Liver (tissue), 9 donors: Measurements from ENCODE around the gene AMBRA1. TPM values are rescaled to one million over a fixed set of nuclear protein-coding genes. Genes with fewer than 3 reads are reported as not detected.

Source experiments
- DNase-seq: peaks from one replicate; pipeline ENCODE4 v3.0.0-alpha.2; 2017; ENCODE audit warnings: low spot score
- H3K27ac ChIP-seq, 2 donors: one replicate each; pipeline ENCODE4 v1.7.0; 2013; ENCODE audit warnings: inconsistent platforms in 2 of 2, low read length in 2 of 2, control low read depth in 1 of 2, low read depth in 1 of 2, mild to moderate bottlenecking in 1 of 2
- H3K27me3 ChIP-seq, 4 donors: one replicate each; pipeline versions ENCODE4 v1.6.1 to v1.7.0; 2013; ENCODE audit warnings: low read length in 3 of 4, inconsistent platforms in 1 of 4, mild to moderate bottlenecking in 1 of 4, moderate library complexity in 1 of 4; ENCODE audit not compliant: control insufficient read depth in 4 of 4, insufficient read depth in 4 of 4
- H3K36me3 ChIP-seq, 4 donors: one replicate each; pipeline versions ENCODE4 v1.6.1 to v1.7.0; 2013; ENCODE audit warnings: low read length in 3 of 4, mild to moderate bottlenecking in 3 of 4, low read depth in 1 of 4, moderate library complexity in 1 of 4; ENCODE audit not compliant: control insufficient read depth in 4 of 4, insufficient read depth in 3 of 4
- H3K4me1 ChIP-seq, 4 donors: one replicate each; pipeline versions ENCODE4 v1.6.1 to v1.7.0; 2013; ENCODE audit warnings: low read length in 3 of 4, mild to moderate bottlenecking in 3 of 4, moderate library complexity in 1 of 4; ENCODE audit not compliant: control insufficient read depth in 4 of 4, insufficient read depth in 4 of 4
- H3K4me3 ChIP-seq, 3 donors: one replicate each; pipeline versions ENCODE4 v1.6.1 to v1.7.0; 2013; ENCODE audit warnings: low read length in 3 of 3, control low read depth in 1 of 3, low read depth in 1 of 3, mild to moderate bottlenecking in 1 of 3
- H3K9ac ChIP-seq, 2 donors: one replicate each; pipeline ENCODE4 v1.7.0; 2013; ENCODE audit warnings: low read length in 2 of 2, mild to moderate bottlenecking in 2 of 2, moderate library complexity in 2 of 2, control low read depth in 1 of 2, low read depth in 1 of 2
- H3K9me3 ChIP-seq, 4 donors: one replicate each; pipeline versions ENCODE4 v1.6.1 to v1.7.0; 2013; ENCODE audit warnings: low read length in 3 of 4; ENCODE audit not compliant: control insufficient read depth in 4 of 4
- CTCF ChIP-seq: fragments of 150-350 bp; IDR thresholded peaks from 2 replicates; pipeline ENCODE4 v1.5.1; 2017; ENCODE audit warnings: improper control_type of control experiment, low read depth, low read length; ENCODE audit not compliant: missing input control
- EGR1 ChIP-seq, 2 donors: IDR thresholded peaks; 2 replicates each; pipeline ENCODE4 v1.6.1; 2016 to 2018; ENCODE audit warnings: antibody characterized with exemption in 2 of 2, low read depth in 2 of 2
- FOXA1 ChIP-seq: IDR thresholded peaks from 2 replicates; pipeline ENCODE4 v1.6.1; 2016; ENCODE audit warnings: antibody characterized with exemption
- FOXA2 ChIP-seq: IDR thresholded peaks from 2 replicates; pipeline ENCODE4 v1.6.1; 2016; ENCODE audit warnings: antibody characterized with exemption
- GABPA ChIP-seq, 2 donors: IDR thresholded peaks in 1 of 2; conservative IDR thresholded peaks in 1 of 2; 2 replicates each; pipeline ENCODE4 v1.6.1; 2016; ENCODE audit warnings: antibody characterized with exemption in 2 of 2, mild to moderate bottlenecking in 1 of 2, moderate library complexity in 1 of 2
- HNF4A ChIP-seq, 2 donors: conservative IDR thresholded peaks; 2 replicates each; pipeline ENCODE4 v1.6.1; 2016; ENCODE audit warnings: antibody characterized with exemption in 2 of 2, mild to moderate bottlenecking in 2 of 2
- HNF4G ChIP-seq: IDR thresholded peaks from 2 replicates; pipeline ENCODE4 v1.6.1; 2016; ENCODE audit warnings: antibody characterized with exemption
- JUND ChIP-seq, 2 donors: IDR thresholded peaks; 2 replicates each; pipeline ENCODE4 v1.6.1; 2016; ENCODE audit warnings: antibody characterized with exemption in 2 of 2
- NR2F2 ChIP-seq: IDR thresholded peaks from 2 replicates; pipeline ENCODE4 v1.6.1; 2016; ENCODE audit warnings: antibody characterized with exemption
- RAD21 ChIP-seq, 2 donors: IDR thresholded peaks; 2 replicates each; pipeline ENCODE4 v1.6.1; 2016; ENCODE audit warnings: antibody characterized with exemption in 2 of 2, mild to moderate bottlenecking in 2 of 2
- REST ChIP-seq: IDR thresholded peaks from 2 replicates; pipeline ENCODE4 v1.6.1; 2016; ENCODE audit warnings: antibody characterized with exemption, mild to moderate bottlenecking
- RXRA ChIP-seq, 2 donors: IDR thresholded peaks; 2 replicates each; pipeline ENCODE4 v1.6.1; 2017 to 2018; ENCODE audit warnings: antibody characterized with exemption in 2 of 2, mild to moderate bottlenecking in 1 of 2
- SP1 ChIP-seq: IDR thresholded peaks from 2 replicates; pipeline ENCODE4 v1.6.1; 2018; ENCODE audit warnings: antibody characterized with exemption, mild to moderate bottlenecking
- TAF1 ChIP-seq: conservative IDR thresholded peaks from 2 replicates; pipeline ENCODE4 v1.6.1; 2016; ENCODE audit warnings: antibody characterized with exemption, mild to moderate bottlenecking
- YY1 ChIP-seq: IDR thresholded peaks from 2 replicates; pipeline ENCODE4 v1.6.1; 2016; ENCODE audit warnings: antibody characterized with exemption, mild to moderate bottlenecking
- WGBS: extraction: QIAGEN DNeasy Blood & Tissue Kit; methylation state at CpG from one replicate; pipeline ENCODE4 v1.1.7; 2013; 5-methylcytosine and 5-hydroxymethylcytosine counted together
- polyA plus RNA-seq, 2 donors: library from polyadenylated mRNA; stranded (reverse) in 1 of 2; unstranded in 1 of 2; fragments of 200-250 nt in 1 of 2; fragments of >200 nt in 1 of 2; fragmentation: Nextera tagmentation in 1 of 2; extraction: Ambion mirVana in 1 of 2; gene quantifications; one replicate each; pipeline versions ENCODE4 v1.2.1 to v1.2.3, GENCODE V29; 2013 to 2015
- total RNA-seq, 2 donors: library from RNA; depleted of rRNA; stranded (reverse); fragments of >200 nt; gene quantifications; one replicate each; pipeline ENCODE4 v1.2.3, GENCODE V29; 2014
- TF ChIP-seq, protein P1 (sequence below): IDR thresholded peaks from 2 replicates; pipeline ENCODE4 v1.6.1; 2016; ENCODE audit warnings: antibody characterized with exemption
- TF ChIP-seq, protein P2 (sequence below): IDR thresholded peaks from 2 replicates; pipeline ENCODE4 v1.6.1; 2016; ENCODE audit warnings: antibody characterized with exemption
- TF ChIP-seq, protein P3 (sequence below): IDR thresholded peaks from 2 replicates; pipeline ENCODE4 v1.6.1; 2016; ENCODE audit warnings: antibody characterized with exemption
- donor health status: healthy.
- donor health status: healthy.
- donor health status: healthy.
- donor health status: healthy.
- donor health status: healthy.

The AMBRA1 gene
- total and polyA plus RNA-seq, 4 donors = 3.7 to 25.7 (median 15.1) TPM

- no peak for TF ChIP-seq REST
- TF ChIP-seq, protein P1, sequence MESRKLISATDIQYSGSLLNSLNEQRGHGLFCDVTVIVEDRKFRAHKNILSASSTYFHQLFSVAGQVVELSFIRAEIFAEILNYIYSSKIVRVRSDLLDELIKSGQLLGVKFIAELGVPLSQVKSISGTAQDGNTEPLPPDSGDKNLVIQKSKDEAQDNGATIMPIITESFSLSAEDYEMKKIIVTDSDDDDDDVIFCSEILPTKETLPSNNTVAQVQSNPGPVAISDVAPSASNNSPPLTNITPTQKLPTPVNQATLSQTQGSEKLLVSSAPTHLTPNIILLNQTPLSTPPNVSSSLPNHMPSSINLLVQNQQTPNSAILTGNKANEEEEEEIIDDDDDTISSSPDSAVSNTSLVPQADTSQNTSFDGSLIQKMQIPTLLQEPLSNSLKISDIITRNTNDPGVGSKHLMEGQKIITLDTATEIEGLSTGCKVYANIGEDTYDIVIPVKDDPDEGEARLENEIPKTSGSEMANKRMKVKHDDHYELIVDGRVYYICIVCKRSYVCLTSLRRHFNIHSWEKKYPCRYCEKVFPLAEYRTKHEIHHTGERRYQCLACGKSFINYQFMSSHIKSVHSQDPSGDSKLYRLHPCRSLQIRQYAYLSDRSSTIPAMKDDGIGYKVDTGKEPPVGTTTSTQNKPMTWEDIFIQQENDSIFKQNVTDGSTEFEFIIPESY = no peak
- TF ChIP-seq NR2F2 = no peak
These were observed 87.9 kb downstream of the AMBRA1 start (continued) for GRCh38 chr11:46505741-46506482.

GRCh38 chr11:46504817-46505613 lies 88.8 kb downstream of the AMBRA1 start:
- WGBS = 92% methylated on average over 3 of the region's 3 CpGs
- Histone ChIP-seq H3K4me1 (peaks cover 0 to 3% (median 1%) of the 10 kb centered on the region in 4 donors), H3K27ac (no peak overlapping the region), H3K9me3 (no peaks in the 10 kb centered on the region), H3K4me3 (no peak overlapping the region), H3K36me3 (peaks cover 0 to 23% (median 18%) of the 10 kb centered on the region in 4 donors), H3K27me3 (no peaks in the 10 kb centered on the region), H3K9ac (no peak overlapping the region)
- no peak for DNase-seq
- TF ChIP-seq GABPA (IDR thresholded peaks at IDR 0.05 in 1 of 2, conservative IDR thresholded peaks at IDR 0.05 in 1 of 2) = no peak
- TF ChIP-seq FOXA1 = no peak
- TF ChIP-seq, protein P2, sequence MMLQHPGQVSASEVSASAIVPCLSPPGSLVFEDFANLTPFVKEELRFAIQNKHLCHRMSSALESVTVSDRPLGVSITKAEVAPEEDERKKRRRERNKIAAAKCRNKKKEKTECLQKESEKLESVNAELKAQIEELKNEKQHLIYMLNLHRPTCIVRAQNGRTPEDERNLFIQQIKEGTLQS = no peak
- TF ChIP-seq, protein P1 = no peak
- TF ChIP-seq RXRA (IDR thresholded peaks at IDR 0.05) = no peak
- no peak for TF ChIP-seq REST
- TF ChIP-seq FOXA2 = no peak
- TF ChIP-seq HNF4A (conservative IDR thresholded peaks at IDR 0.05) = no peak
- TF ChIP-seq, protein P3, sequence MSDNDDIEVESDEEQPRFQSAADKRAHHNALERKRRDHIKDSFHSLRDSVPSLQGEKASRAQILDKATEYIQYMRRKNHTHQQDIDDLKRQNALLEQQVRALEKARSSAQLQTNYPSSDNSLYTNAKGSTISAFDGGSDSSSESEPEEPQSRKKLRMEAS = no peak
- TF ChIP-seq JUND (IDR thresholded peaks at IDR 0.05) = no peak
- no peak for TF ChIP-seq SP1
- TF ChIP-seq YY1 = no peak
- TF ChIP-seq RAD21 (IDR thresholded peaks at IDR 0.05) = no peak
- no peak for TF ChIP-seq TAF1
- TF ChIP-seq NR2F2 = no peak
- no peak for TF ChIP-seq CTCF
- TF ChIP-seq EGR1 (IDR thresholded peaks at IDR 0.05; ENCODE audit: low read depth in 2 of 2) = no peak
- no peak for TF ChIP-seq HNF4G
